Measurements from ENCODE around the gene RPTOR.

Gene RPTOR

DNA sequence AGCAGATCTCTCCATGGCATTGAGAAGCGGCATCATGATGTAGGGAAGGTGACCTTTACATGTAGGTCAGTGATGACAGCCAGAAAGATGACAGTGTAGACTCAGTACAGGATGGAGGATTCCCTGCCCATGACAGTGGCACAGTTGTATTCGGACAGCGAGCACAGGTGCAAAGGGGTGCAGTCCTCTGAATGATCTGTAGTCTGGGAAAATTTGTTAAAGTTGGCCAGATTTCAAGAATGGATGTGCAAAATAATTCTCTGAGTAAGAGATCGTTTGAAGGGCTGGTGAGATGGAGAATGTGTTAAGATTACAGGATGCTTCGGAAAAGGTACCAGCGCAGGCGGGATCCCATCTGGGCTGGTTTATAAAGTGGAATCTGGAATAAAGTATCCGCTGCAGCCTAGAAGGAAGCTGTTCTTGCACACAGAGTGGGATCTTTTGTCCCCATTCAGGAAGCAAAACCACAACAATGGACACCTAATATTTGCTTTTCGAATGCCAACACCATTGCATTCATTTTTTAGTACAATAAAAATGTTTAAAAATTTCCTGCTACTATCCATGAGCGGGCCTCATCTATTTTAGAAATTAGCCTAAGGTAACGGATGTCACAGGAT is 101.2 kb downstream of the RPTOR start:
- DNase-seq, result no peak

DNA sequence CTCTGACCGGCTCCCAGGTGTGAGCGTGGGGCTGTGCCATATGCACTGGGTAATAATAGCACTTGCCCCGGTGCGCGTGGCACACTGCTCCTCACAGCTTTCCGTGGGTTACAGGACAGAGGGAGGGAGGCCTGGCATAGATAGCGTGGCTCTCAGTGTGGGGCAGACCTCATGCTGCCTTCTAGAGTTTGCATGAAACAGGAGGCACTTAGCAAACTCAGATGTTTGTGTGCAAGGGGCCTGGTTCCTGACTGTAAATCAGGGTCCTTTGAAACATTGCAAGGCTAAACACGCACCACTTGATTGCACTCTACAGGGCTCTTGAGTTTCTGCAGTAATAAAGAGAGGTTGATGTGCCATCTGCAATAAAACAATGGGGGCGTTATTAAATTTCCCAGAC is 101.7 kb downstream of the RPTOR start:
- DNase-seq, result no peak

DNA sequence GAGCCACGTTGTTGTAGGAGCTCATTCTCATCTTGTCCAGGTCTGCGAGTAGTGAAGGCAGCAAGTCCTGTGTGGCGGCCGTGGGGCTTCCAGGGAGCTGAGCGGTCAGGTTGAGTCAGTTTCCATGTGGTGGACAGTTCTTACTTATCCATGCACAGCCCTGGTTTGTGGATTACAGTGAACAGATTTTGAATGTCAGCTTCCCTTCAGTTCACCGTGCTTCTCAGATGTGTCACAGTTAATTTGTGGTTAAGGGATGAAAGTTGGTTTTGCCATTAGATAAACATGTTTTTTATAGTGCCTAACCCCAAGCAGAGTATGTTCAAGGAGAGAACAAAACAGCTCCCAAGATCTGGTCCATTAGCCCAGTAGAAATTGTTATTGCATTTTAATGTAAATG is 103.1 kb downstream of the RPTOR start:
- peak; percentile 79 for DNase-seq

DNA sequence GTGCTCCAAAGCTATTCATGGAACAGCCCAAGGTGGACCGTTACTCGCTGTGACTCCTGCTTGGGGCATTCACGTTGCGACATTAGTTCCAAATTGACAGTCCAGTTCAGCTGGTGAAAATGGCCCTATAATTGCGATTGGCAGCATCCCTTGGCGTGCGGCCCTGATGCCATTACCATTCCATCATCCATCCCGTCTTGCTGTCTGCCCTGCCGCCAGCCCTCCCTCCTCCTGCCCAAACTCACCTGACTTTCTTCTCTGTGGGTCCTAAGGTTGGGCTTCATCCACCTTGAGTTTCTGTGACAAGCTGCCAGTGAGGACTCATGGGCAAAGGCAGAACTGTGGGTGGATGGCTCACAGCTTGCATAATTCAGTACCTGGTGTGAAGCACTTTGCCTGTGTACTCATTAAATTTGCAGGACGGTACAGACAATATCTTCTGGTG is 104.6 kb downstream of the RPTOR start:
- DNase-seq, result no peak

DNA sequence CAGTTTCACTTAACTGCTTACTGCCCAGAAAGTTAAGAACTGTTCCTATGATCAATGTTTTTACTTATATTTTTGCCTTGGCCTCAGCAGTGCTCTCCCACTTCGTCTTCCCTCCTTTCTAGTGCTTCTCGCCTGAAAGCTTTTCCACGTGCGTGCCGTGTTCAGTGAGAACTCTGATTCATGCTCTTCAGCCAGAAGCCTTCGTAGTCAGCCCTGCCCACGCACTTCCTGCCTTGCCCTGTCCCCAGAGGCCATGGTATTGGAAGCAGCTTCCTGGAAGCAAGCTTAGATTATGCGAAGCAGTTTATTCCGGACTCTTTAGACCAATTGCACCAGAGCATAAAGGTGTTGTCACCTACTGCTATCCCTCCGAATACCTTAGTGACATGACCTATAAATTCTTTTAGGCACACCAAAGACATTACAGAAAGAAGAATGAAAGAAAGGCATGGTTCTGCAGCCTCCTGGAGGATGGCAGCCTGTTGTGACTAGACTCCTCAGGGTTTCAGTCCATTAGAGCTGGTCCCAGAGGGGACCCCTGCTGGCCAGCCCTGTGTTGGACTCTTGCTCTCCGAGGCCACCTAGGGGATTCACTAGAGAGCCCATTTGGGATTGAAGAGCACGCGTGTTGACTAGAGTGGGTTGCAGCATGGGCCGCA is 105.2 kb downstream of the RPTOR start:
- peak; percentile 88 for DNase-seq

DNA sequence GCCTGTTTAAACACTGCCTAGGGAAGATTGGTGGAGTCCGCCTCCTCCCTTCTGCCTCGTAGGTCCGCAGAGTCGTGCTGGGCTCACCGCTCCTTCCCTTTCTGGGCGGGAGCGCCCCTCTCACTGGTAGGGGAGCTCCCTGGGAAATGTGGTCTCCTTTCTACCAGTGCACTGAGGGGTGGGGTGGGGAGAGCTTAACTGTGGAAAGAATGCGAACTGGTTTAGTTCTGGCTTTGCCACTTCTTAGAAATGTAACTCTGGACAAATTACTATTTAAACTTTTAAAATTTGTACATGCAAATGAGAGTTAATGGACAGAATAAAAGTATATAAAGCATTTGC is 105.7 kb downstream of the RPTOR start:
- DNase-seq, result no peak

DNA sequence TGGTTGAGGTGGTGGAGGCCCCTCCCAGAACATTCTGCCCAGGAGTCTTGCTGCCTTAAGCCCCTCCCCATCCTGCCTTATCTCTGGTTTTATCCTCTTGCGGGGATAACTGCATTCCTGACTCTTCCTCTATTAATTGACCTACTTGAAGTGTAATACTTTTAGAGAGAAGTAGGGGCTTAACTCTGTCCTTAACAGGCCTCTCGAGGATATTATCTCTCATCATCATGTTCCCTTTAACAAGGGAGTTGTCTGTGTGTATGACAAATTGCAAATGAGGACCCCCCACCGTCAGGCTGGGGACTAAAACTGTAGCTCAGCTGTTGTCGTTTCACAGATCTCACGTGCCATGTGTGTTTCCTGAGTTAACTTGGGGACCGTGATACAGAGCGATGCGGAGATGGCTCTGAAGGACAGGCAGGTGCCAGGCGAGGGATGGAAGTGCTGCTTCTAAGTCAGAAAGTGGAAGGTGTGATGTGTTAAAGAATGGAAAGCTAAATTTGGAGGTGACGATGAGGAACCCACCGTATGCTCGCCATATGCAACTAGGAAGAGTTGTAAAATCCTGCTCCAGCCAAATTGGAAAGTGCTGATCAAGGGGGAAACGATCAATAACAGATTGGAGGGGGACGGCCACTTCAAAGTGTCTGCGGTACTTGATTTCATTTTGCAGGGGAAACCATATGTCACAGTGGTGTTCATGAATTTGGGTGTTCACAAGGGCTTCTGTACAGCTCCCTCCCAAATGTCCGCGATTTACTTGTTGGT is 106.3 kb downstream of the RPTOR start:
- no peak for DNase-seq

DNA sequence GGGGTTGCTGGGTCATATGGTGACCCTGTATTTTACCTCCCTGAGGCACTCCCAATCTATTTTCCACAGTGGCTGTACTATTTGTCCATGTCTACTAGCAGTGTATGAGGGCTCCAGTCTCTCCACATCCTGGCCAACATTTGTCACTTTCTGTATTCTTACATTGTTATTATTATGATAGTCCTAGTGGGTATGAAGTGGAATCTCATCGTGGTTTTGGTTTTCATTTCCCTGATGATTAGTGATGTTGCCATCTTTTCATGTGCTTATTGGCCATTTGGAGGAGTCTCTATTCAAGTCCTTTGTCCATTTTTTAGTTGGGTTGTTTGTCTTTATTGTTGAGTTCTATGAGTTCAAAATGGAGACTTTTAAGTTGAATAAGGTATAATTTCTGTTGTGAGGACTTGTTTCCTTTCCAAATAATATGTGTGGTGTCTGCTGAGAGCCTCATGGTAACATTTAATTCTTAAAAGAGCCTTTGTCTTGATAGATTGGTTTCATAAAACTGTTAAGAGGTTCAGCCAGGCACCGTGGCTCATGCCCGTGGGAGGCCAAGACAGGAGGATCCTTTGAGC is 108.2 kb downstream of the RPTOR start:
- peak; percentile 53 for DNase-seq

DNA sequence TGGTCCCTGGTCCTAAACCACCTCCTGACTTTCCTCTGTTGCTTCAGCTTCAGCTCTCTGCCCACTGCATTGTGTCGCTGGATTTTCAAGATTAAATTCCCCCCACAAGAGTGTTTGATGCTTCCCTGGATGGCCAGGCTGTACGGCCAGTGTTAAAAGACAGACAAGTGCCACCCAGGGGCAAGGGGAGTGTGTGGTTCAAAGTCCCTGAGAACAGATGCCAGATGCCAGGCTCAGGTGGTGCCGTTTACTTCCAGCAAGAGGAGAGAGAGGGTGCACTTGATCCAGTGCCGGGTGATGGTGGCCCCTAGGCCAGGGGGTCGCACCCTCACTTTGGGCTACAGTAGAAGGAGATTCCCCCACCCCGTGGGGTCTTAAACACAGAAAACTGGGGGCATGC is 109.2 kb downstream of the RPTOR start:
- DNase-seq, result no peak

DNA sequence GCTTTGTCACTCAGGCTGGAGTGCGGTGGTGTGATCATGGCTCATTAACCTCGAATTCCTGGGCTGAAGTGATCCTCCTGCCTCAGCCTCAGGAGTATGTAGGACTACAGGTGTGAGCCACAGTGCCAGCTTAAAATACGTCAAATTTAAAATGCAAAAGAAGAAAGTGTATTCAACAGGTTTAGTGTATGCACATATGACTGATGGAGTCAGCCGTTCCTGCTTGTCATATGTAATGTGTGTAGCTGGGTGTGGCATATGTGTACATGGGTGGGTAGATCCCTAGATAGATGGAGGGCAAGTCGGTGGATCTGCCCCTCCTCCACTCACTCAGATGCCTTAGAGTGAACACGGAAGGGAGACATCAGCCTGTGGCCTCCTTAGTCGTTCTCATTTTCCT is 111.0 kb downstream of the RPTOR start:
- DNase-seq, result no peak

DNA sequence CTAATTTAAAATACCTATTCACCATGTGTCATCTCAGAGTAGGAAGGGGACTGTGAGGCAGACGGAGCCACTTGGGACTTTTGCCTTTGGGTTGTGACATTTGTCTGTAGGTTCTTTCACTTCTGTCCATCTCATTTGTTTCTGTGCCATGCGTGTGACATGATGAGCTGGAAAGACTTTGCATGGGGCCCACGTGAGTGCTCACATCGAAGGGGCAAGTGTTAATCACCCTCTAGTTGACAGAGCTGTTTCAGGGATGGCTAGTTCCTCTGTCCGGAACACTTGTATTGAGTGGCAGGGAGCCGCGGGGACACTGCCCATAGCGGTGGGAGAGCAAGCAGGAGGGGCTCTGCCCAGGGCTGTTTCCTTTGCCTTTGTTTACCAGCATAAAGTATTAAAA is 112.0 kb downstream of the RPTOR start:
- DNase-seq, result no peak

DNA sequence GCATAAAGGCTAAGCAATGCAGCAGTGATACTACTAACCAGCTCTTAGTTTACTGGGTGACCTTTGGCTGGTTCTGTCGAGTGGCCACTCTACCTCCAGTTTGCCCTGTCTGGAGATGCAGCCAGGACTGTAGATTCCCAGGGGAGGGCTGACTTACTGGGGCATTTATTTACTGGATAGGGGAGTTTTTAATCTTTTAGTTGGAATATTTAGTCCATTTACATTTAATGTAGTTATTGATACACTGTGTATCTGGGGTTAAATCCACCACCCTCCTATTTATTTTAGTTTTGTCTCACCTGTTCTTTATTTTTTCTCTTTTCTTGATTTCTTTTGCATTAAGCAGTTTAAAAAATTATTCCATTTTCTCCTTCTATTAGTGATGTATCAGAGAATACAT is 112.9 kb downstream of the RPTOR start:
- DNase-seq, result no peak

DNA sequence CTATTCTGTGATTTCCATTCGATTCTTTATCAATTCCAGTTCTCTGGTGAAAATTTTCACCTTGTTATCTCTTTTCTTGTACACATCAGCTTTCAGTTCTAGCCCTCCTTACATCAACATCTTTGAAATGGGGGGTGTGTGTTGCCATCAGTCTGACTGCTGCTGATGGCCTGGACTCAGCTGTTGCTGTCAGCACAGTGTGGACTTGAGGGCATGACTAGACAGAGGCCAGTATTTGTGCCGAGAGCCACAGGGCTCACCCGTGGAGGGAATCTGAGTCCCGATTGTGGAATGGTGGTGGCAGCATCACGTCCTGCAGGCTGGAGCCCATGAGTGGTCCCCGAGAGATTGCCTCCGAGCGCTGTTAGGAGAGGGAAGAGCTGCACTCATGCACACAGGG is 114.2 kb downstream of the RPTOR start:
- no peak for DNase-seq

DNA sequence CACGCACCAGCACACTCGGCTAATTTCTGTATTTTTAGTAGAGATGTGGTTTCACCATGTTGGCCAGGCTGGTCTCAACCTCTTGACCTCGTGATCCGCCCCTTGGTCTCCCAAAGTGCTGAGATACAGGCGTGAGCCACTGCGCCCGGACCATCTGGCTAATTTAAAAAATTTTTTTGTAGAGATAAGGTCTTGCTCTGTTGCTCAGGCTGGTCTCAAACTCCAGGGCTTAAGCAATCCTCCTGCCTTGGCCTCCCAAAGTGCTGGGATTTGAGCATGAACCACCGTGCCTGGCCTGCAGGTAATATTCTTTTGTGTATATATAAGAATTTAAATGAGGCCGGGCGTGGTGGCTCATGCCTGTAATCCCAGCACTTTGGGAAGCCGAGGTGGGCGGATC is 115.0 kb downstream of the RPTOR start:
- DNase-seq, result no peak

DNA sequence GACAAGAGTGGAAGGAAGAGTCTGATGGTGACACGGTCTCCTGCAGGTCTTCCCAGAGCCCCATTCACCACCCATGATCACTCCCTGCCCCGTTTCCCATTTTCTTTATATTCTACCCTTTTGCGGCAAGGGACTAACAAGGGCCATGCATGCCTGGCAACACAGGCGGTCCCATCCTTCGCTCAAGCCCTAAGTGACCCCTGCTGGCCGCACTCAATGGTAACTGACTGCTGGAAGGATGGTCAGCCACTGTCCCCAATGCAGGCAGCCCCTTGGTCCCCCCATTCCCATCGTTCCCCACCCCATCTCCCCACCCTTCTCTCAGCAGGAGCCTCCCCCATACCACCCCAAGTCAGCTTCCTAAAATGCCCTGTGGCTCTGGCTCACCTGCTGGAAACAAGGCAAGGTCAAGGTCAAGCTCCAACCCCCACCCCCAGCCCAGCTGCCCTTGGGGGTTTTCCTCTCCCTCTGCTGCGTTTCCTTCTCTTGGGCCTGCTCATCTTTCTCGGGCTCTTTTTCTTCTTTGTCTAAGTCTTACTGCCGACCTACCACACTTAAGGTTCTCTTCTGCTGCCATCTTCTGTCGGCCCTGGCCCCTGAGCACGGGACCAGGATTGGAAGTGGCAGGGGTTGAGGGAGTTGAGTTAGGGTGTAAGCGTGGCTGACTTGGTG is 116.0 kb downstream of the RPTOR start:
- no peak for DNase-seq

DNA sequence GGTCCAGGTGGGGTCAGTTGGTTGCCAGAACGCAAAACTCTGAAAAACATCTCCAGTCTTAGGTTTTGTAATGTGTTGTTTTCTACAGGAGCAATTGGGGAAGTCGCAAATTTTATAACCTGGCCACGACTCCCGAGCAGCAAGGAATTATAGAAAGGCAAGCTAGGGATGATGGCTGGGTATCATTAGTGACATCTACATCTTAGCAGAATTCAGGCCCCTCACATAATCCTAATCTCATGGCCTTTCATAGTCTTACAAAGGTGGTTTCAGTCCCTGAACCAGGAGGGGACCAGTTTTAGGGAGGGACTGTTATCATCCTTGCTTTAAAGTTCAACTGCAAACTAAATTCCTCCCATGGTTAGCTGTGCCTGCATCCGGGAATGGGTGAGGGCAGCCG is 117.9 kb downstream of the RPTOR start:
- DNase-seq, result no peak

DNA sequence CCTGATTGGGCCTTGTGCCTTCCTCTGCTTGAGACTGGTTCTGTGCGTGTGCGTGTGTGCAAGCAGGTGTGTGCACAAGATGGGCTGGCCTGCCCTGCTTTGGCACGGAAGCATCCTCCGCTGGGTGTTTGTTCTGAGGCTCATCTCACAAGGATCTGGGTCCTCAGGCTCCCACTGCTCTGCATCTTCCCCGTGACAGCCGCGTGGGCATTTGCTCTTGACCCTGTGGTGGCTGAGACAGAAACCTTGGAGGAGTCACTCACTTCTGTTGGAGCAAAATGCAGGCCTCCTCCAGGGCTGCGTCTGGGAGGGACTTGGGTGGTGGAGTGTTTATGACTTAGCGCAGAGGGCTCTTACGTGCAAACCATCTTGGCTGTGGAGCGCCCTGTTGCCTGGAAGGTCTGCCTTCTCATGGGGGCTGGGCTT is 119.2 kb downstream of the RPTOR start:
- DNase-seq, result no peak

DNA sequence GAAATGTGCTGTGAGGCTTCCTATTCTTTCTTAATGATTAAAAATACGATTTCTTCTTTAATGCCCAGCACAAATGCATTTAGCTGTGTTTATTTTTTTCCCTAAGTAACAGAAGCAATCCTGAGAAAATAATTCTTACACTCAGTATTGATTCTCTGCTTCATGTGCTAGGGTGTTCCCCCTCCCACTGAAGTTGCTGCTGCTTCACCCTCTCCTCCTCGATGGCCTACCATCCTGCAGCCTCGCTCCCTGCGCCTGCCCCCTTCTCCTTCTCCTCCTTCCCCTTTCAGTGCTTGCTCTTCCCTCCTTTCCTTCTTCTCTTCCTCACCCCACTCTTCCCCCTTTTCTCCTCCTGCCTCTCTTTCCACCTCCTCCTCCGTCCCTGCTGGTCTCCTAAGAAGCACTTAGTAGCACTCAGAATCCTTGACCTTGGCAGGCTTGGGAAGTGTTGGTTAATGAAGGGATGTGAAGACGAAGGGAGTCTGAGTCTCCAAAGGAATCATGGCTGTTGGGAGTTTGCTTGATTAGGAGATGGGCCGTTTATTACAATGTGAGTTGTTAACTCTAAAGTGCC is 119.7 kb downstream of the RPTOR start:
- no peak for DNase-seq

DNA sequence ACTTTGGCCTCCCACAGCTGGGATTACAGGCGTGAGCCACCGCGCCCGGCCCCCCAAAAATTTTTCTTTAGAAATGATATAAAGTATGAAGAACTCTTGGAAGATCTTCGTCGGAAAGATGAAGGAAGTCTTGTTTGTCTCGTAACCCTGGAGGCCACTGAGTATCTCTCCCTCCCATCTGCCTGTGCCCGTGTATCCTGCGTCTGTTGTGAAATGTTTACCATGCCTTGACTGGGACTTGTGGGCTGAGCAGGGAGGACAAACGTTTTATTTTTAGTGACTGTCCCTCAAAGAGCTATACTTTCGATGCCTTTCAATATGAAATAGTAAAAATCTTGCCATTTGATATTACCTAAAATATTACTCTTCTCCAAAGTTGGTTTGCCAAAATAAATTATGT is 121.2 kb downstream of the RPTOR start:
- DNase-seq, result no peak

DNA sequence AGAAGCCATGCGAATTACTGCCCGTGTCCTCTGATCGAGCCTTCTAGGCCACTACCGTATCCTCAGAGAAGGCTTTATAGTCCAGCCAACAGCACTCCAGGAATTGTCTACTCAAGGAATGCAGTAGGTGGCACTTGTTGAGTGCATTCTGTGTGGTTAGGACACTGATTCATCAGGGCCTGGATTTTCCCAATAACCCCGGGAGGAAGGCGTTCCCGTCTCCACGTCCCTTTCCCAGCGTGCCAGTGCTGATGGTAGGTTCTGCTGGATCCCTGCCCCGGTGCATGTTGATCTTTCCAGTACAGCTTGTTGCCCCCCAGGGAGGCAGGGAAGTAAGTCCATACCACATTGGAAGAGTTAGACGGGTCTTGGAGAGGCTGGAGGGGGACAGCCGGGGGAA is 122.2 kb downstream of the RPTOR start:
- DNase-seq, result no peak

DNA sequence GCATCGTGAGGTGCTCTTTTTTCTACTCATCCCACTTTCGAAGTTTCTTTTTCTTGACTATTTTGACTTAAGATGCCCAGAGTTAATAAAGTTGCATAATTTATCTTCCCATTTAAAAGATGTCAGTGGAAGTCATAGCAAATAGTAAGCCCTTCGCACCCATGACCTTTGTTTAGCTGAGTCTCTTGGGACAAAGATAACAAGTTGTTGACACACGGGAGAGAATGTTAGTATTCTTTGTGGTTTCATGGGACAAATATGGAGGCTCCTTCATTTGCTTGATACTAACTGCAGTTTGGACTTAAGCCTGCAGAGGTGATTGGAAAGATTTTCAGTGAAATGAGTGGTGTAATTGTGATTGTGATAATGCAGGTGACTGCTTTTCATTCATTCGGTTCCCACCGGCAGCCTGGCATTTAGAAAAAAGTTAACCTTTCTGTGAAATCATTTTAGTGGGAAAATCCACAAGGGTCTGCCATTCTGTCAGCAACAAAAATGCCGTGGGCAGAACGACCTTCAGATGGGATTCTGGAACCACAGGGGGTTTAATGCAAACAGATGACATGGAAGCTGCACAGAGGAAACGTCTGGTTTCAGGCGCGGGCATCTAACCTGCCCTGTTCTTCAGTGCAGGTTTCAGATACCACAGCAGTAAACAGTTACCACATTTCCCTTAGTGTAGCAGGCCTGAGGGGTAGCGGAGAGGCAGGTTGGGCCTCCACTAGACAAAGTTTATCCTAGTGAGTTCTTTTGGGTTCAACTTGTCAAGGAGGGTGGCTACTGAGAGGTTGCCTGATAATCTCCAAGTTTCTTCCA is 123.0 kb downstream of the RPTOR start:
- no peak for DNase-seq

Data from fibroblast of skin of scalp (primary cell).